ENCODE measurements around the gene HIPK2. TPM values are rescaled to one million over a fixed set of nuclear protein-coding genes. Genes with fewer than 3 reads are reported as not detected.

Gene HIPK2
- total and polyA plus RNA-seq, 2 experiments from 2014 or later, result 18.2 to 22.9 TPM

DNA sequence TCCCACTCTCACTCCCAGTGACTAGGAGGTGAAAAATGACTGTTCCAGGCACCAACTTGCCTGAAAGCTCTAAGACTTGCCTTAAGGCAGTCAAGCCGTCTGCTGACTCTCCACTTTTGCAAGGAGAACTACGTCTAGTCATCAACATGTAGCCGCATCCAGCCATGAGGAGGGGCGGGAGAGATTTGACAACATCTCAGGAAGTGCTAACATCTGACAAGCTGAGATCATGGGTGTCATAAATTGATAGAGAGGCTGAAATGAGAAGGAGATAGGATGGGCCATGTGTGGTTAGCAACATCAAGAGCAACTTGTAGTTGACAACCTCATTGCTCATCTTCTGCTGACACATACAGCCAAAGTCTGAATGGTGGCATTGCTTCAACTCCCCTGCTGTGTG, 42.3 kb upstream of the HIPK2 start:
- TF ChIP-seq, protein P1, sequence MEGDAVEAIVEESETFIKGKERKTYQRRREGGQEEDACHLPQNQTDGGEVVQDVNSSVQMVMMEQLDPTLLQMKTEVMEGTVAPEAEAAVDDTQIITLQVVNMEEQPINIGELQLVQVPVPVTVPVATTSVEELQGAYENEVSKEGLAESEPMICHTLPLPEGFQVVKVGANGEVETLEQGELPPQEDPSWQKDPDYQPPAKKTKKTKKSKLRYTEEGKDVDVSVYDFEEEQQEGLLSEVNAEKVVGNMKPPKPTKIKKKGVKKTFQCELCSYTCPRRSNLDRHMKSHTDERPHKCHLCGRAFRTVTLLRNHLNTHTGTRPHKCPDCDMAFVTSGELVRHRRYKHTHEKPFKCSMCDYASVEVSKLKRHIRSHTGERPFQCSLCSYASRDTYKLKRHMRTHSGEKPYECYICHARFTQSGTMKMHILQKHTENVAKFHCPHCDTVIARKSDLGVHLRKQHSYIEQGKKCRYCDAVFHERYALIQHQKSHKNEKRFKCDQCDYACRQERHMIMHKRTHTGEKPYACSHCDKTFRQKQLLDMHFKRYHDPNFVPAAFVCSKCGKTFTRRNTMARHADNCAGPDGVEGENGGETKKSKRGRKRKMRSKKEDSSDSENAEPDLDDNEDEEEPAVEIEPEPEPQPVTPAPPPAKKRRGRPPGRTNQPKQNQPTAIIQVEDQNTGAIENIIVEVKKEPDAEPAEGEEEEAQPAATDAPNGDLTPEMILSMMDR (IDR thresholded peaks at IDR 0.05; ENCODE audit: poor library complexity), result no peak
- no peak for TF ChIP-seq EZH2 (IDR thresholded peaks at IDR 0.05; ENCODE audit: borderline replicate concordance)
- TF ChIP-seq EZH2phosphoT487 (IDR thresholded peaks at IDR 0.05; ENCODE audit: low read depth, severe bottlenecking, unreplicated experiment), result no peak
- Histone ChIP-seq H3K79me2 (no peaks in the 10 kb centered on the region), H4K20me1 (ENCODE audit: insufficient read depth, poor library complexity, severe bottlenecking) (no peaks in the 10 kb centered on the region), H3K9me3 (ENCODE audit: low read depth) (no peaks in the 10 kb centered on the region), H3K27ac (no peak overlapping the region), H3K9me2 (replicated peaks; ENCODE audit: insufficient read depth) (no peaks in the 10 kb centered on the region), H3K4me3 (no peak overlapping the region), H3K4me1 (ENCODE audit: insufficient read depth) (no peaks in the 10 kb centered on the region), H3K27me3 (no peaks in the 10 kb centered on the region), H3K4me2 (no peak overlapping the region), H3K36me3 (replicated peaks; ENCODE audit: insufficient read depth, low read depth) (no peaks in the 10 kb centered on the region), H2AFZ (no peak overlapping the region)
- no peak for DNase-seq (ENCODE audit: low spot score)
- WGBS (ENCODE audit: low lambda C conversion rate, missing lambda C conversion rate), result 85% methylated on average over 4 of the region's 4 CpGs

DNA sequence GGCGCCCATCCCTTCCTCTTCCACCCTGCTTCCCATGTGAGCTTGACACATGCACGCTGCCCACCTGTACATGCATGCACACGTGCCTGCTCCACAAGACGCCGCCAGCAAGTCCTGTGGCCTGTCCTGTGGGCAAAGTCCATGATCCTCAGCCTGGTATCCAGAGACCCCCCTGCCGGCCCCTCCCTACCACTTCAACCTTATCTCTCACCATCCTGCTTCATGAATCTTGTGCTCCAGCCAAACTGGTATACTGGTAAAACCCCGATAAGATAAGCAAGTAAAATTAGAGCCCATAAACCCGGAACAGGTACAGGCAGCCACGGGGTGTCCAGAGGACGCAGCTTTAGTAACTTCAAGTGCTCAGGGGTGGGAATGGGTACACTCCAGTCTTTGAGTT, 39.5 kb upstream of the HIPK2 start:
- H3K9me2 ChIP-seq (replicated peaks; ENCODE audit: insufficient read depth), result no peaks in the 10 kb centered on the region
- H4K20me1 ChIP-seq (ENCODE audit: insufficient read depth, poor library complexity, severe bottlenecking), result no peaks in the 10 kb centered on the region
- no peak for DNase-seq (ENCODE audit: low spot score)
- H3K4me1 ChIP-seq (ENCODE audit: insufficient read depth), result no peaks in the 10 kb centered on the region
- H3K36me3 ChIP-seq (replicated peaks; ENCODE audit: insufficient read depth, low read depth), result no peaks in the 10 kb centered on the region
- TF ChIP-seq, protein P1 (IDR thresholded peaks at IDR 0.05; ENCODE audit: poor library complexity), result no peak
- TF ChIP-seq EZH2phosphoT487 (IDR thresholded peaks at IDR 0.05; ENCODE audit: low read depth, severe bottlenecking, unreplicated experiment) (no peak), EZH2 (IDR thresholded peaks at IDR 0.05; ENCODE audit: borderline replicate concordance) (no peak)
- no peaks in the 10 kb centered on the region for H3K9me3 ChIP-seq (ENCODE audit: low read depth)
- H3K4me3 ChIP-seq, result no peak overlapping the region
- H2AFZ ChIP-seq, result no peak overlapping the region
- H3K27ac ChIP-seq, result no peak overlapping the region
- no peak overlapping the region for H3K4me2 ChIP-seq
- 88% methylated on average over 10 of the region's 10 CpGs for WGBS (ENCODE audit: low lambda C conversion rate, missing lambda C conversion rate)
- no peaks in the 10 kb centered on the region for H3K27me3 ChIP-seq
- H3K79me2 ChIP-seq, result no peaks in the 10 kb centered on the region

DNA sequence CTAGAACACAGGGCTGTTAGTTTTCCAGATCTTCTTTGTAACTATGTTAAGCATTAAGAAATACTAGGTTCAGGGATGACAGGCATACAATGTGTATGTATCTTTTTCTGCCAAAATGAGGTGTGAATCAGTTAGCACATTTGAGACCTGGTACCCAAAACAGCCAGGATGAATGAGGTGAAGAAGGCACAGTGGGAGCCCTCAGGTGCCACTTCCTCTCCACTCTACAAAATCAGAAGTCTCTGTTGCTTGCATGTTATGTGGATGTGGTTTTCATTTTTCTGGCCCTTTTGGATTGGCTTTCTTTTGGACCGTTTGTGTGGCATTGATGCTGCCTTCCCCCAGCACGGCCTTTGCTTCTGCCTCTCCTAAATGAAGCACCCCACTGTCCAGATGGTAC, 35.9 kb upstream of the HIPK2 start:
- Histone ChIP-seq H3K27ac (no peak overlapping the region), H3K9me3 (ENCODE audit: low read depth) (no peaks in the 10 kb centered on the region), H3K36me3 (replicated peaks; ENCODE audit: insufficient read depth, low read depth) (no peaks in the 10 kb centered on the region), H3K4me1 (ENCODE audit: insufficient read depth) (no peaks in the 10 kb centered on the region), H3K4me3 (no peak overlapping the region), H3K4me2 (no peak overlapping the region), H3K9me2 (replicated peaks; ENCODE audit: insufficient read depth) (no peaks in the 10 kb centered on the region), H3K79me2 (no peaks in the 10 kb centered on the region), H4K20me1 (ENCODE audit: insufficient read depth, poor library complexity, severe bottlenecking) (no peaks in the 10 kb centered on the region), H3K27me3 (no peaks in the 10 kb centered on the region), H2AFZ (no peak overlapping the region)
- WGBS (ENCODE audit: low lambda C conversion rate, missing lambda C conversion rate), result 81% methylated on average over 2 of the region's 2 CpGs
- TF ChIP-seq, protein P1 (IDR thresholded peaks at IDR 0.05; ENCODE audit: poor library complexity), result no peak
- no peak for TF ChIP-seq EZH2 (IDR thresholded peaks at IDR 0.05; ENCODE audit: borderline replicate concordance)
- TF ChIP-seq EZH2phosphoT487 (IDR thresholded peaks at IDR 0.05; ENCODE audit: low read depth, severe bottlenecking, unreplicated experiment), result no peak
- DNase-seq (ENCODE audit: low spot score), result no peak

DNA sequence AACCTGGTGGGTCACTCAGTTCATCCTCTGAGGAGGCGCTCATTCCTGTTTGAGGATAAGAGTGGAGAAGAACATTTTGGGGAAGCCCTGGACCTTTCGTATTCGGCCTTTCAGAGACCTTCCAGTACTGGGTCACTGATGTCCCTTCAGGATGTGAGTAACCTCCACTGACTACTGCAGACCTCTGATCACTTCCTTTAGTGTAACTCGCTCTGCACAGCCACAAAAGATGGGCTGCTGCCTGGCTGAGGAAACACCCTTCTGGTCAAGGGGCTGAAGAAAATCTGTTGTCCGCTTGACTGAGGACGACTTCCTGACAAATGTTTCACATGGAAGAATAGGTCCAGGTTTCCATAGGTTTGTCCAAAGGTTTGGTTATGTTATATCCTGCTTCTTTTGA, 35.4 kb upstream of the HIPK2 start:
- TF ChIP-seq EZH2phosphoT487 (IDR thresholded peaks at IDR 0.05; ENCODE audit: low read depth, severe bottlenecking, unreplicated experiment), result no peak
- TF ChIP-seq, protein P1 (IDR thresholded peaks at IDR 0.05; ENCODE audit: poor library complexity), result no peak
- no peak for TF ChIP-seq EZH2 (IDR thresholded peaks at IDR 0.05; ENCODE audit: borderline replicate concordance)
- H3K4me2 ChIP-seq, result no peak overlapping the region
- H3K4me1 ChIP-seq (ENCODE audit: insufficient read depth), result no peaks in the 10 kb centered on the region
- H3K9me3 ChIP-seq (ENCODE audit: low read depth), result no peaks in the 10 kb centered on the region
- no peak overlapping the region for H2AFZ ChIP-seq
- no peak overlapping the region for H3K27ac ChIP-seq
- no peaks in the 10 kb centered on the region for H3K79me2 ChIP-seq
- no peak for DNase-seq (ENCODE audit: low spot score)
- H3K36me3 ChIP-seq (replicated peaks; ENCODE audit: insufficient read depth, low read depth), result no peaks in the 10 kb centered on the region
- no peaks in the 10 kb centered on the region for H3K9me2 ChIP-seq (replicated peaks; ENCODE audit: insufficient read depth)
- 98% methylated on average over 6 of the region's 6 CpGs for WGBS (ENCODE audit: low lambda C conversion rate, missing lambda C conversion rate)
- H4K20me1 ChIP-seq (ENCODE audit: insufficient read depth, poor library complexity, severe bottlenecking), result no peaks in the 10 kb centered on the region
- H3K27me3 ChIP-seq, result no peaks in the 10 kb centered on the region
- H3K4me3 ChIP-seq, result no peak overlapping the region

Measured in hepatocyte (in vitro differentiated cells).